Activated T-helper 2 cell treated with anti-CD3 and anti-CD28 coated beads, Interferon-gamma antibody, Interleukin-2, Interleukin-4, amounts not matched to agents 10 μg/mL and 5 μg/mL and 100 μg/mL, durations not matched to agents 14 hours and 24 hours and 36 hours (primary cell): ENCODE results near the gene SLC43A3. TPM values are rescaled to one million over a fixed set of nuclear protein-coding genes. Genes with fewer than 3 reads are reported as not detected.
A peak's percentile ranks its signal among the peaks of the same experiment; 100 is the strongest.

Experiments
- DNase-seq: peaks from one replicate; pipeline ENCODE4 v3.0.0; 2021; ENCODE audit warnings: low spot score
- H3K27ac Mint-ChIP-seq: one replicate; pipeline ENCODE4 v1.8.0; 2021; ENCODE audit warnings: mixed read lengths
- H3K27me3 Mint-ChIP-seq: one replicate; pipeline ENCODE4 v1.8.0; 2021; ENCODE audit warnings: low read depth, mixed read lengths
- H3K36me3 Mint-ChIP-seq: one replicate; pipeline ENCODE4 v1.8.0; 2021; ENCODE audit warnings: low read depth, mixed read lengths
- H3K4me1 Mint-ChIP-seq: one replicate; pipeline ENCODE4 v1.8.0; 2021; ENCODE audit warnings: low read depth, mixed read lengths
- H3K4me3 Mint-ChIP-seq: one replicate; pipeline ENCODE4 v1.8.0; 2021; ENCODE audit warnings: low read depth, mild to moderate bottlenecking, moderate library complexity, mixed read lengths
- H3K9me3 Mint-ChIP-seq: one replicate; pipeline ENCODE4 v1.8.0; 2021; ENCODE audit warnings: mixed read lengths
- intact Hi-C: fragments of 100-400 bp; cut with micrococcal nuclease; formaldehyde crosslinking; loops from one replicate; pipeline ENCODE4 v1.15.1; 2023
- total RNA-seq: library from RNA; stranded (reverse); gene quantifications from 2 replicates; pipeline ENCODE4 v1.2.3, GENCODE V29; 2022

Gene SLC43A3
- total RNA-seq, 1 donor from 2014 or later: 189 TPM

DNA sequence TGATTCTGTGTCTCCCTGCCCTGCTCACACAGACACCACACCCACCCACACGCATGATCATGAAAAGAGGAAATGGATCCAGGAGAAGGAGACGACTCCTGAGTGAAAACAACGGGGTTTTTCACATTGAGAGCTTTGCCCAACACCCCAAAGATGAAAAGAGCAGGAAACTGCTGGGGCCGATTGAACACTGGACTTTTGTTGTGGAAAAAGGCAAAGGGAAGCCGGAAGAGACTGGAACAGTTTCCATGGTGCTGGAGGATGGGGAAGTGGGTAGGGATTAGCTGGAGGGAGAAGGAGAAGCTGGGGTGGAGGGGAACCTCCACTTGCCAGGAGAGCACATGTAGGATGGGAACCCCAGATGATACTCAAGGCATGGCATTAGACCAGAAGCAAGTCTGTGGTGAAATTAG, 5.2 kb upstream of the SLC43A3 start:
- no peak for DNase-seq
- no peaks in the 10 kb centered on the region for H3K9me3 Mint-ChIP-seq
- intact Hi-C loops: no loop called here
- no peak overlapping the region for H3K4me3 Mint-ChIP-seq
- no peak overlapping the region for H3K27ac Mint-ChIP-seq
- H3K36me3 Mint-ChIP-seq: no peaks in the 10 kb centered on the region
- H3K4me1 Mint-ChIP-seq: peaks cover 16% of the 10 kb centered on the region
- H3K27me3 Mint-ChIP-seq: peaks cover 5% of the 10 kb centered on the region

DNA sequence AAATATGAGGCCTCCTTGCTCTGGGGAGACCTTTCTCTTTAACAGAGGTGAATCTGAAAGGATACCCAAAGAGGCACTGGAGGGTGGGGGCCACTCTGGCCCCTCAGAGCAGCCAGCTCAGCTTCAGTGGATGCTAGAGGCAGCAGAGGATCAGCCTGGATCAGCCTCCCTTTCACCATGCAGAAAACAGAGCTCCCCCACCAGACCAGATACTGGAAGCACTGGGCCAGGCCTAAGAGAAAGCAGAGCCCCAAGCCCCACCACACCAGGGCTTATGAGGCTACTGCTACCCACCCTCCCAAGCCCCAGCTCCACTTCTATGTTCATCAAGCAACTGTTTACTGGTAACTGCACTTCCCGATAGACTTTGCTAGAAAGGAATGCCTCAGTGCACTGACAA, 4.0 kb upstream of the SLC43A3 start:
- Mint-ChIP-seq H3K27ac (no peak overlapping the region), H3K27me3 (peaks cover 5% of the 10 kb centered on the region), H3K4me1 (peaks cover 22% of the 10 kb centered on the region), H3K36me3 (peaks cover 8% of the 10 kb centered on the region), H3K9me3 (no peaks in the 10 kb centered on the region), H3K4me3 (no peak overlapping the region)
- no peak for DNase-seq
- intact Hi-C loops: no loop called here

DNA sequence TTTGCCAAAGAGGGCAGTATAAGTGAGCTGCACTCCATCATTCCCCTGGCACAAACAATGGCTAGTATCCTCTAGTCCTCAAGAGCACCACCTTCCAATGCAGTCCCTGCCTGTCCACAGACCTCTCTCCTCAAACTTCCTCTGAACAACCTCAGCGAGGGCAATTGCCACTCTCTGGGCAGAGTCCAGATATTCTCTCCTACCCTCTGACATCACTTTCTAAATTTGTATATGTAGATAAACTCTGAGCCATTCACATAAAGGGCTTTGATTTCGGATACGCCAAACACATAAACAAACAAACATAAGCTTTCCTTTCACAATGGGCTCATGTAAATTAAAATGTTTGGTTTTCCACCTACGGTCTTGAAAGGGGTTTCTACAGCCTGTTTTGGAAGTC, 3.0 kb upstream of the SLC43A3 start:
- H3K4me1 Mint-ChIP-seq: peaks cover 25% of the 10 kb centered on the region
- H3K9me3 Mint-ChIP-seq: no peaks in the 10 kb centered on the region
- intact Hi-C loops: loop anchor here (5.0 to 10.0 kb wide), 3 partner anchors 93 to 237 kb away; partner anchors contain the start of genes P2RX3, SSRP1, YPEL4 and ZDHHC5
- peaks cover 18% of the 10 kb centered on the region for H3K36me3 Mint-ChIP-seq
- H3K27ac Mint-ChIP-seq: no peak overlapping the region
- peaks cover 3% of the 10 kb centered on the region for H3K27me3 Mint-ChIP-seq
- DNase-seq: no peak
- H3K4me3 Mint-ChIP-seq: no peak overlapping the region

DNA sequence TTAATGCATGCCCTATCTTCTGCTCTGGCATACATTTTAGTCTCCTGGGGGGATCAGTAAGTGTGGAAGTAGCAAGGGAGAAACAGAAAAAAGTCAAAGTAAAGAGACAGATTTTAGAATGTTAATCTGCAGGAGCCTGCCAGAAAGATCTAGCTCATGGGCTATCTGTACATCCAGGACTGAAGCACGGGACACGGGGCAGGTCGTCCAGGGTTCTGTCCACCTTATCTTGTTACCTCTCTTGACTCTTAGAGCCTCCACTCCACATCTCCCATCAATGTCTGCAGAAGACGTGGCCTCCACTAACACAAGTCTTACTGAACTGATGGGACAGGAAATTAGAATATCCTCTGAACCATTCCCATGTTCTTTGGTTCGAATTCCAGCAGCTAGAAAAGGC, 1.7 kb upstream of the SLC43A3 start:
- DNase-seq: no peak
- Mint-ChIP-seq H3K4me3 (no peak overlapping the region), H3K9me3 (no peaks in the 10 kb centered on the region), H3K27ac (no peak overlapping the region), H3K4me1 (peaks cover 38% of the 10 kb centered on the region), H3K36me3 (peaks cover 31% of the 10 kb centered on the region), H3K27me3 (peaks cover 3% of the 10 kb centered on the region)
- intact Hi-C loops: loop anchor here (5.0 to 10.0 kb wide), 3 partner anchors 91 to 239 kb away; partner anchors contain the start of genes P2RX3, SSRP1, YPEL4 and ZDHHC5

DNA sequence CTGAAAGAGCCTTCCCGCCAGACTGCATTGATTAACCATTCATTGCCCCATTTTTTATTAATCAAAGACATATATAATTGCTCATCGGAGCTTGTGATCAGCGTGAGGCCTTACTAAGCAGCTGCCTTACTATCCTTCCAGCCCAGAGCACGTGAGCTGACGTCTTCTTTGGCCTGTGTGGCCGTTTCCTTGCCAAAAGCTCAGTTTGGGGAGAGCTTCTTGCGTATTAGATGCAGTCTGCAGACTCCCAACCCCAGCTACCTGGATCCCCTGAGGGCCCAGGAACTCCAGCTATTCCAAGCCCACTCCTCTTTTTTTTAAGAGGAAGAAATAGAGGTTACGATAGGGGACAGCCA, 784 bp upstream of the SLC43A3 start:
- DNase-seq: no peak
- H3K36me3 Mint-ChIP-seq: peaks cover 40% of the 10 kb centered on the region
- H3K4me1 Mint-ChIP-seq: peaks cover 42% of the 10 kb centered on the region
- peak overlapping the region; percentile 91 for H3K4me3 Mint-ChIP-seq
- no peaks in the 10 kb centered on the region for H3K9me3 Mint-ChIP-seq
- peak overlapping the region; percentile 64 for H3K27ac Mint-ChIP-seq
- intact Hi-C loops: loop anchor here (5.0 to 10.0 kb wide), 3 partner anchors 90 to 240 kb away; partner anchors contain the start of genes P2RX3, SSRP1, YPEL4 and ZDHHC5
- peaks cover 3% of the 10 kb centered on the region for H3K27me3 Mint-ChIP-seq

DNA sequence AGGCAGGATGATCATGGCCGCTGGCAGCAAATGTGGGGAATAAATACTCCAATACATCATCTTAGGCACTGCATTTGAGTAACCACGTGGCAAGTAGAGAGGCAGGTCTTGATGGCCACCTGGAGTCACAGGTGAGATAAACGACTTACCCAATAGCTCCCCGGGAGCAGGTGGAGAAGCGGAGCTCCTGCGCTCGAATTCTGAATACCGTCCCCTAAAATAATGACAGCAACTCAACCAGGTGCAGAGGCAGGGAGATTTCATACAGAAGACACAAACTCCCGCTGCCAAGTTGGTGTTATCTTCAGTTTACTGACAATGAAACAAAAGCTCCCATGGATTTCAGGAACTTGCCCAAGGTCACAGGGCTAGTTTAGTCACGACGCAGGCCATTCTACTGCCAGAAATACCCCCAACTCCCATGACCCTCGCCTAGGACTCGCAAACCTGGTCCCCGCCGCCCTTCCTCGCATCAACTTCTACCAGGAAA, 437 bp downstream of the SLC43A3 start:
- peaks cover 47% of the 10 kb centered on the region for H3K4me1 Mint-ChIP-seq
- no peaks in the 10 kb centered on the region for H3K9me3 Mint-ChIP-seq
- intact Hi-C loops: loop anchor here (5.0 to 10.0 kb wide), 3 partner anchors 89 to 241 kb away; partner anchors contain the start of genes P2RX3, SSRP1, YPEL4 and ZDHHC5
- H3K4me3 Mint-ChIP-seq: peak overlapping the region; percentile 91
- H3K36me3 Mint-ChIP-seq: peaks cover 52% of the 10 kb centered on the region
- DNase-seq: no peak
- peak overlapping the region; percentile 64 for H3K27ac Mint-ChIP-seq
- peaks cover 3% of the 10 kb centered on the region for H3K27me3 Mint-ChIP-seq

DNA sequence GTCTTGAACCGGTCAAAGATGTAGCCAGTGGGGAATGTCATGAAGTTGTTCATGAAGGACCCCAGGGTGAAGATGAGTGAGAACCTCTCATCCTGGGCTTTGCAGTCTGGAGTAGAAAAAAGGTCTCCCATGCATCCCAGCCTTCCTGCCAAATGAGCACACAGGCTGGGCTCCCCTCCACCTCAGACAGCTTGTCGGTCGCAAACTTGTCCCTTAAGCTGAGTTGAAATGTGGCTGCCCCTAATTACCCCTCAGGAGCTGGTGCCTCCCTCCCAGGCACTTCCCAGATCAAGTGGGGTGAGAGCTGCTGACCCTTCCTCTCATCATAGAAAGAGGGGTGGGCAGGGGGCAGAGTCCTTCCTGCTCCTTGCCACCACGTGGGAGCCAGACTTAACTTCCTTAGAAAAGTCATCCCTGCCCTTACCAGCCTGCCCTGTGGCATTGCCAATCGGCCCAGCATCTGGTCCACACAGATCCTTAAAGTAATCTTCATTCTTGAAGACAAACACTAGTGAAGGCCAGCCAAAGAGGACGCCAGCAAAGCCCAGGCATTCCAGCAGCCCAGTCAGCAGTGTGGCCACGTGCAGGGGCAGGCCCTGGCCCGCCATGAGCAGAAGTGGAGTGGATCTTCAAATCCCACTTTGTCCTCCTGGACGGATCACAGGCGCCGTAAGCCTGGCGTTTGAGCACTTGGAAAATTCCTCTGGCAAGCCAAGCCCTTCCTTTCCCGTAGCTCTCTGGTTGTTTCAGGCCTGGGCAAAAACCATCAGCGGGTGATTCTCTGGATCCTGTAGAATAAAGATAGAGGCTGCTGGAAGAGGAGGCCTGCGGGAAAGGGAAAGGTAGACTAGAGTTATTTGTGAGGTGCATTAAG, 1.1 kb downstream of the SLC43A3 start:
- Mint-ChIP-seq H3K36me3 (peaks cover 59% of the 10 kb centered on the region), H3K27me3 (peaks cover 3% of the 10 kb centered on the region), H3K4me1 (peaks cover 50% of the 10 kb centered on the region), H3K4me3 (peak overlapping the region; percentile 91), H3K9me3 (no peaks in the 10 kb centered on the region), H3K27ac (peak overlapping the region; percentile 64)
- intact Hi-C loops: loop anchor here (1.0 to 10.0 kb wide), 8 partner anchors 20 to 1153 kb away; partner anchors contain the start of genes P2RX3, SELENOH, SSRP1 and TIMM10
- DNase-seq: no peak

DNA sequence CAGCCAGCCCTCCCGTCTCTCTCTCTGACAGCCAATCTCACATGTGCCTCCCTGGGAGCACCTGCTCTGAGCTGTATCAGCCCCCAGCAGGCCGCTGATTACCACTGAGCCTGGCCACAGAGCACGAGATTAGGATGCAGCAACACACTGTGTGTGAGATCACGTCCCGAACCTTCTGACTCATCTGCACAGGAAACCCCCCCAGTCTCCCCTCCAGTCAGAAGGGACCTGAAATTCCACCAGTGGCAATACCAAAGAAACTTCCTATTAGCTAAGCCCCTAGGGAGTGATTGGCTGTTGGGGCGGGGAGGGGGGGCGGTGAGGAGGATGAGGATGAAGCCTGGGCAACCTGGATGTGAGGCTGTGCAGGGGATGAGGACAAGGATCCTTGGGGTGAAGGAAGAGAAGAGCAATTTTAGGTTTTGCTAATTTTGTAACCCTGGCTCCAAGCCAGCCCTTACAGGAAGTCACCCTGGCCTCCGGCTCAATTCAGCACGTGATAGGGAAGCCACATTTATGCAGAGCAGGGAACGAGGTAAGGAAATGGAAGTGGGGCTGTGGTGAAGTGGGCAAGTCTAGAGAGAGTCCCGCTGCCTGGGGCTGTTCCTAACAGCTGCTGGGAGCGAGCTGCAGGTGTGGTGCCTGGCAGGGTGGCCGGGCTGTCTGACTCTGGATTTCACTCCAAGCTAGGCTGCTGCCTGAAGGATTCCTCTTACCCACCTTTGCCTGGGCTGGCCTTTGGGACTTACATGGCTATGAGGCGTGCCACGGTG, 1.9 kb downstream of the SLC43A3 start:
- Mint-ChIP-seq H3K9me3 (no peaks in the 10 kb centered on the region), H3K4me1 (peaks cover 58% of the 10 kb centered on the region), H3K36me3 (peaks cover 67% of the 10 kb centered on the region), H3K27me3 (peaks cover 3% of the 10 kb centered on the region), H3K27ac (peak overlapping the region; percentile 64), H3K4me3 (peak overlapping the region; percentile 91)
- peak; percentile 76 for DNase-seq
- intact Hi-C loops: loop anchor here (1.0 to 10.0 kb wide), 8 partner anchors 19 to 1154 kb away; partner anchors contain the start of genes P2RX3, SELENOH, SSRP1 and TIMM10

DNA sequence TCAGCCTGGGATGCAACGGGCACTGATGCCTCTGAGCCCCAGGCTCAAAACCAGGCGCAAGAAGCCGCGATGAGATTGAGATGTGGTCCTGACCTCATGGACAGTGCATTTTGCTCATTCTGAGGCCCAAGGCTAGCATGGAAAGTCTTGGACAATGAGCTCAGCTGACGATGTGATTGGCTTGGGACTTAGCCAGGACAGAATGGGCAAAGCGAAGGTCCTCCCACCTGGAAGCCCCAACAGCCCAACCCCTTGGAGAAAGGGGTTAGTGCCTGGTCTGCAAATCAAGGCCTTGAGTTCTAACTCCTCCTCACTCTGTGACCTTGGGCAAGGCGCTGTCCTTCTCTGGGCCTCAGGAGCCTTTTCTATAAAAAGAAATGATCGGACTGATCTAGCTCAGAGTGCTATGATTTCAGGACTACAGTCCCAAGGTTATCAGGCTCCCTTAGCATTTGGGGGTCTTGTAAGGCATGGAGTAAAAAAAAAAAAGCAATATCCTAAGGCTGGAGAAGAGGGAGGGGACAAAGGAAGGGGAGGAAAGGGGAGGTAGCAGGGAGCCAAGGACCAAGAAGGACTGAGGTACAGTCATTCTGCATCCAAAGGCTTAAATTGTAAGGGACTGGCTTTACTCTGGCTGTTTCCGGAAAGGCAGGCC, 2.7 kb downstream of the SLC43A3 start:
- intact Hi-C loops: loop anchor here (10.0 kb wide), 1 partner anchor 221 kb away; the partner anchor contains the start of gene YPEL4
- Mint-ChIP-seq H3K4me3 (peak overlapping the region; percentile 91), H3K27ac (peak overlapping the region; percentile 64), H3K36me3 (peaks cover 73% of the 10 kb centered on the region), H3K4me1 (peaks cover 58% of the 10 kb centered on the region), H3K9me3 (no peaks in the 10 kb centered on the region), H3K27me3 (peaks cover 3% of the 10 kb centered on the region)
- no peak for DNase-seq

DNA sequence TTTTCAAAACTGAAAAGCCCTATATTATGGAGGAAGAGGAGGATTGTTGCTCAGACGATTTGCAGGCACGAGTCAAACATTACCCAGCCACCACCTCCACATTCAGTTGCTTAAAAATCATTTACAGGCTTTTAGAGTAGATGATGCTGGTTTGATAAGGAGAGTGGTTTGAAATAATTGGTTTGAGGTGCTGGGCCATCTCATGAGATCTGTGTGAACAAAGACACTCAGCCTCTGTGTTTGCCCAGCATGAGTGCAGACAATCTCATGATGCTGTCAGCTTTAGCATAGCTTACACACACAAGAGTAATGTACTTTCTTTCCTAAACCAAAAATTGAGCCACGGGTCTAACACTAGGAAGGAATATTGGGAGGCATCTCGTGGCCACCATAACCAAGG, 4.3 kb downstream of the SLC43A3 start:
- Mint-ChIP-seq H3K9me3 (no peaks in the 10 kb centered on the region), H3K27me3 (no peaks in the 10 kb centered on the region), H3K36me3 (peaks cover 88% of the 10 kb centered on the region), H3K4me1 (peaks cover 58% of the 10 kb centered on the region), H3K27ac (peak overlapping the region; percentile 57), H3K4me3 (peak overlapping the region; percentile 91)
- intact Hi-C loops: loop anchor here (10.0 kb wide), 1 partner anchor 222 kb away; the partner anchor contains the start of gene YPEL4
- no peak for DNase-seq

DNA sequence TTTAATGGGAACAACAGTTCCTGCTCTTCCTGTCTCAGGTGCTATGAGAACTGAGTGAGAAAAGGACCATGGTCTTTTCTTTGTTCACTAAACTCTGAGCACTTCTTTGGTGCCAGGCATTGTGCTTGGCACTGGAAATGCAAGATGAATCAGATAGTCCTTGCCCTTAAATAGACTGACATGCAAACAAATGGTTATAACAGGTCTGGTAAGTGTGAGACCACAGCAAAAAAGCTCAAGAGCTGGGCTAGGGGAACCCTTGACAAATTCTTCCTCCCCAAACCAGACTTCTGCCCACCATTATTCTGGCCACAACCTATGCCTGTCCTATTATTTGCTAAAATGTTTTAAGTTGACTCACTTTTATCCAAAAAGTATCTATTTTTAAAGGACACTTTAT, 5.1 kb downstream of the SLC43A3 start:
- Mint-ChIP-seq H3K27ac (no peak overlapping the region), H3K27me3 (no peaks in the 10 kb centered on the region), H3K36me3 (peaks cover 97% of the 10 kb centered on the region), H3K4me3 (no peak overlapping the region), H3K9me3 (no peaks in the 10 kb centered on the region), H3K4me1 (peaks cover 51% of the 10 kb centered on the region)
- no peak for DNase-seq
- intact Hi-C loops: loop anchor here (10.0 kb wide), 1 partner anchor 223 kb away; the partner anchor contains the start of gene YPEL4

DNA sequence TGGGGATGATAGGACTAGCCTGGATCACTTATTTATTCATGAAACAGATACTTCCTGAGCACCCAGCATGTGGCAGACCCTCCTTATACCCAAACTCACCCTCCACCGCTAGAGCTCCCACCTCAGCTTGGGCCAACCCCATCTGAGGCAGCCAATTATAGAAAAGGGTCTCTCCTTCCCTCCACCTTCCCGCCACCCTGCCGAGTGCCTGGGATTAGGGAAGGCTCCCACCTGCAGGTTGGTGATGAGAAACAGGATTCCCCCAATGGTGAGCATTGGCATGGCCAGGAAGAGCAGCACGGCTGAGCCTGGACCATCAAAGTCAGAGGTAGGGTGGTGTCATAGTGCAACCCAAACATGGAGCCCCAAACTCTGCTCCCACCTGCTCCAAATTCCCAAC, 5.9 kb downstream of the SLC43A3 start:
- intact Hi-C loops: loop anchor here (10.0 kb wide), 1 partner anchor 224 kb away; the partner anchor contains the start of gene YPEL4
- Mint-ChIP-seq H3K9me3 (no peaks in the 10 kb centered on the region), H3K27ac (no peak overlapping the region), H3K4me1 (peaks cover 47% of the 10 kb centered on the region), H3K27me3 (no peaks in the 10 kb centered on the region), H3K36me3 (peaks cover 98% of the 10 kb centered on the region), H3K4me3 (no peak overlapping the region)
- DNase-seq: no peak
